Esophagus squamous epithelium (tissue), 5 donors: Measurements from ENCODE around the gene SPRTN. TPM values are rescaled to one million over a fixed set of nuclear protein-coding genes. Genes with fewer than 3 reads are reported as not detected.

Experiments
- DNase-seq: peaks from one replicate; lab custom pipeline; 2025; lab: John Stamatoyannopoulos, UW
- H3K27ac ChIP-seq, 4 donors: fragments of 200-600 bp; sonication (generic); one replicate each; pipeline ENCODE4 v1.5.1; 2016 to 2019; ENCODE audit warnings: mild to moderate bottlenecking in 1 of 4
- H3K27me3 ChIP-seq, 4 donors: fragments of 200-600 bp; sonication (generic); 1 replicate in 3 of 4; 2 replicates in 1 of 4; pipeline versions ENCODE4 v1.5.1 to v1.6.0; 2017 to 2021; ENCODE audit warnings: antibody characterized with exemption in 1 of 4
- H3K36me3 ChIP-seq, 3 donors: fragments of 200-600 bp; sonication (generic); one replicate each; pipeline ENCODE4 v1.5.1; 2016 to 2019
- H3K4me1 ChIP-seq, 3 donors: fragments of 200-600 bp; sonication (generic); one replicate each; pipeline ENCODE4 v1.5.1; 2017 to 2019
- H3K4me3 ChIP-seq, 4 donors: fragments of 200-600 bp; sonication (generic); 1 replicate in 3 of 4; 2 replicates in 1 of 4; pipeline ENCODE4 v1.5.1; 2016 to 2019; ENCODE audit warnings: mild to moderate bottlenecking in 2 of 4, moderate library complexity in 1 of 4
- H3K9me3 ChIP-seq, 3 donors: fragments of 200-600 bp; sonication (generic); one replicate each; pipeline ENCODE4 v1.5.1; 2016 to 2019
- POLR2A ChIP-seq, 4 donors: fragments of 450-650 bp; IDR thresholded peaks; one replicate each; pipeline ENCODE4 v1.6.1; 2017; ENCODE audit warnings: antibody characterized with exemption in 4 of 4, mild to moderate bottlenecking in 4 of 4, moderate library complexity in 3 of 4
- WGBS, 2 donors: methylation state at CpG; one replicate each; pipeline ENCODE4 v1.1.5; 2018; 5-methylcytosine and 5-hydroxymethylcytosine counted together
- intact Hi-C: fragments of 100-400 bp; cut with DNase I; formaldehyde crosslinking; loops from one replicate; pipeline ENCODE4 v1.15.0; 2022
- total RNA-seq, 4 donors: library from RNA; depleted of rRNA; stranded (reverse); fragments of >200 nt; gene quantifications; one replicate each; pipeline ENCODE4 v1.1.0, GENCODE V29; 2016
- TF ChIP-seq, protein P1 (sequence below), 6 experiments: fragments of 450-650 bp in 4 of 6; fragments of 200-600 bp in 2 of 6; sonication (generic) in 2 of 6; IDR thresholded peaks; one replicate each; pipeline ENCODE4 v1.5.1; 2016 to 2019; ENCODE audit warnings: antibody characterized with exemption in 6 of 6, mild to moderate bottlenecking in 4 of 6, moderate library complexity in 4 of 6
- donor health status: DM: yes; HTN: yes; CAD: no.

SPRTN gene
- 10 to 100 TPM; 10.9 to 22.9 (median 16.9) TPM for total RNA-seq

- Histone ChIP-seq H3K4me1 (peaks cover 24 to 65% (median 46%) of the 10 kb centered on the region in 3 donors), H3K4me3 (peak within 1 kb of the TSS; percentile 71 to 91 (median 84)), H3K9me3 (no peaks in the 10 kb centered on the region), H3K27me3 (no peaks in the 10 kb centered on the region), H3K36me3 (peaks cover 0 to 29% (median 0%) of the 10 kb centered on the region in 3 donors), H3K27ac (peak within 1 kb of the TSS; percentile 91 to 98 (median 95))
- no peak for TF ChIP-seq POLR2A (IDR thresholded peaks at IDR 0.05)
- TF ChIP-seq, protein P1, sequence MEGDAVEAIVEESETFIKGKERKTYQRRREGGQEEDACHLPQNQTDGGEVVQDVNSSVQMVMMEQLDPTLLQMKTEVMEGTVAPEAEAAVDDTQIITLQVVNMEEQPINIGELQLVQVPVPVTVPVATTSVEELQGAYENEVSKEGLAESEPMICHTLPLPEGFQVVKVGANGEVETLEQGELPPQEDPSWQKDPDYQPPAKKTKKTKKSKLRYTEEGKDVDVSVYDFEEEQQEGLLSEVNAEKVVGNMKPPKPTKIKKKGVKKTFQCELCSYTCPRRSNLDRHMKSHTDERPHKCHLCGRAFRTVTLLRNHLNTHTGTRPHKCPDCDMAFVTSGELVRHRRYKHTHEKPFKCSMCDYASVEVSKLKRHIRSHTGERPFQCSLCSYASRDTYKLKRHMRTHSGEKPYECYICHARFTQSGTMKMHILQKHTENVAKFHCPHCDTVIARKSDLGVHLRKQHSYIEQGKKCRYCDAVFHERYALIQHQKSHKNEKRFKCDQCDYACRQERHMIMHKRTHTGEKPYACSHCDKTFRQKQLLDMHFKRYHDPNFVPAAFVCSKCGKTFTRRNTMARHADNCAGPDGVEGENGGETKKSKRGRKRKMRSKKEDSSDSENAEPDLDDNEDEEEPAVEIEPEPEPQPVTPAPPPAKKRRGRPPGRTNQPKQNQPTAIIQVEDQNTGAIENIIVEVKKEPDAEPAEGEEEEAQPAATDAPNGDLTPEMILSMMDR (IDR thresholded peaks at IDR 0.05) = no peak
- no peak for DNase-seq
- 1 to 3% methylated on average over 13 to 14 of the region's 43 CpGs for WGBS, 2 donors
- intact Hi-C loops = no loop called here
Observed at GRCh38 chr1:231338270-231339128, at the start of gene SPRTN. SPRTN (plus strand) TSS chr1:231338293; CDS start chr1:231338384, 91 bp downstream.

GRCh38 chr1:231295938-231296337 is 42.2 kb upstream of the SPRTN start:
- WGBS, 2 donors = 88 to 93% methylated on average over 4 of the region's 4 CpGs

GRCh38 chr1:231301990-231302389 is 36.1 kb upstream of the SPRTN start:
- 80 to 88% methylated on average over 3 of the region's 3 CpGs for WGBS, 2 donors
- Histone ChIP-seq H3K9me3 (no peaks in the 10 kb centered on the region), H3K4me1 (no peaks in the 10 kb centered on the region), H3K36me3 (no peaks in the 10 kb centered on the region), H3K27me3 (no peaks in the 10 kb centered on the region), H3K4me3 (no peak overlapping the region), H3K27ac (no peak overlapping the region)
- no peak for DNase-seq
- intact Hi-C loops = no loop called here
- TF ChIP-seq, protein P1 (IDR thresholded peaks at IDR 0.05) = no peak
- no peak for TF ChIP-seq POLR2A (IDR thresholded peaks at IDR 0.05)

More at GRCh38 chr1:231295938-231296337, 42.2 kb upstream of the SPRTN start:
- no peak for TF ChIP-seq POLR2A (IDR thresholded peaks at IDR 0.05)
- TF ChIP-seq, protein P1 (IDR thresholded peaks at IDR 0.05) = no peak
- Histone ChIP-seq H3K4me3 (no peak overlapping the region), H3K4me1 (no peaks in the 10 kb centered on the region), H3K36me3 (no peaks in the 10 kb centered on the region), H3K9me3 (no peaks in the 10 kb centered on the region), H3K27ac (no peak overlapping the region), H3K27me3 (no peaks in the 10 kb centered on the region)
- intact Hi-C loops = no loop called here
- DNase-seq = no peak

DNA sequence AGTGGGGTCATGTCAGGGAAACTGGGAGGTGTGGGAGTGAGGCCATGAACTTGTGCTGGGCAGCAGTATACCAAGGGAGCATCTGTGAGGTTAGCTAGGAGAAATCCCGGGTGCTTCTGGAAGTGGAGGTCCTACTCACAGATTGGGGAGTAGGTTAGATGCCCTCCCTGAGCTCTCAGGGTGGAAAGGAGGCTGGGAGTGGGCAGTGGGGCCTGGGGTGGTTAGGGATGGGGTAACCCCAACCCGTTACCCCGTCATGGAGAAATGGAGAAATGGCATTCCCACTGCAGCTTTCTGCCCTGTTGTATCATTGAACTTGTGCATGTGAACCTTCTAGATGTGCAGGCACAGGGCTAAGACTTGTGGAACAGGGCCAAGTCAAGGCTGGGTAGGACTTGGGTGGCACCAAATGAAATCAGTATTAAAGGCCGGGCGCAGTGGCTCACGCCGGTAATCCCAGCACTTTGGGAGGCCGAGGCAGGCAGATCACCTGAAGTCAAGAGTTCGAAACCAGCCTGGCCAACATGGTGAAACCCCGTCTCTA is 27.6 kb upstream of the SPRTN start:
- H3K27ac ChIP-seq = no peak overlapping the region
- WGBS, 2 donors = 92 to 94% methylated on average over 9 to 10 of the region's 10 CpGs
- no peaks in the 10 kb centered on the region for H3K36me3 ChIP-seq
- no peaks in the 10 kb centered on the region for H3K9me3 ChIP-seq
- H3K27me3 ChIP-seq = no peaks in the 10 kb centered on the region
- intact Hi-C loops = loop anchor here (10.0 kb wide), 1 partner anchor 46 kb away; no protein-coding TSS in a partner anchor
- H3K4me3 ChIP-seq = no peak overlapping the region
- no peak for TF ChIP-seq POLR2A (IDR thresholded peaks at IDR 0.05)
- TF ChIP-seq, protein P1 (IDR thresholded peaks at IDR 0.05) = no peak
- no peaks in the 10 kb centered on the region for H3K4me1 ChIP-seq
- no peak for DNase-seq
